Measurements from ENCODE around the gene MED26.
A peak's percentile ranks its signal among the peaks of the same experiment; 100 is the strongest.

Gene MED26

GRCh38 chr19:16591803-16592556 is 36.0 kb downstream of the MED26 start:
- Histone ChIP-seq H2AFZ (ENCODE audit: low read length) (no peak overlapping the region), H3K79me2 (ENCODE audit: low read length) (peaks cover 92% of the 10 kb centered on the region), H3K4me2 (ENCODE audit: low read depth, low read length) (no peak overlapping the region), H3K9ac (ENCODE audit: low read length) (no peak overlapping the region), H4K20me1 (ENCODE audit: insufficient read depth, low read length) (no peaks in the 10 kb centered on the region), H3K27ac (ENCODE audit: low read length) (no peak overlapping the region), H3K36me3 (replicated peaks; ENCODE audit: insufficient read depth, low read length) (no peaks in the 10 kb centered on the region), H3K9me3 (replicated peaks; ENCODE audit: insufficient read depth, low read length) (no peaks in the 10 kb centered on the region), H3K9me2 (replicated peaks; ENCODE audit: insufficient read depth, low read length) (no peaks in the 10 kb centered on the region), H3K4me1 (ENCODE audit: low read length) (peaks cover 93% of the 10 kb centered on the region), H3F3A (ENCODE audit: insufficient read depth, low read length) (peaks cover 61% of the 10 kb centered on the region), H3K27me3 (replicated peaks; ENCODE audit: insufficient read depth, low read length) (no peaks in the 10 kb centered on the region), H3K4me3 (ENCODE audit: low read length) (no peak overlapping the region)
- no peak for DNase-seq
- TF ChIP-seq CTCF (IDR thresholded peaks at IDR 0.05; ENCODE audit: low read length) (no peak), EZH2phosphoT487 (IDR thresholded peaks at IDR 0.05; ENCODE audit: low read length) (no peak), EZH2 (optimal IDR thresholded peaks at IDR 0.05; ENCODE audit: low read depth, low read length) (no peak)

DNA sequence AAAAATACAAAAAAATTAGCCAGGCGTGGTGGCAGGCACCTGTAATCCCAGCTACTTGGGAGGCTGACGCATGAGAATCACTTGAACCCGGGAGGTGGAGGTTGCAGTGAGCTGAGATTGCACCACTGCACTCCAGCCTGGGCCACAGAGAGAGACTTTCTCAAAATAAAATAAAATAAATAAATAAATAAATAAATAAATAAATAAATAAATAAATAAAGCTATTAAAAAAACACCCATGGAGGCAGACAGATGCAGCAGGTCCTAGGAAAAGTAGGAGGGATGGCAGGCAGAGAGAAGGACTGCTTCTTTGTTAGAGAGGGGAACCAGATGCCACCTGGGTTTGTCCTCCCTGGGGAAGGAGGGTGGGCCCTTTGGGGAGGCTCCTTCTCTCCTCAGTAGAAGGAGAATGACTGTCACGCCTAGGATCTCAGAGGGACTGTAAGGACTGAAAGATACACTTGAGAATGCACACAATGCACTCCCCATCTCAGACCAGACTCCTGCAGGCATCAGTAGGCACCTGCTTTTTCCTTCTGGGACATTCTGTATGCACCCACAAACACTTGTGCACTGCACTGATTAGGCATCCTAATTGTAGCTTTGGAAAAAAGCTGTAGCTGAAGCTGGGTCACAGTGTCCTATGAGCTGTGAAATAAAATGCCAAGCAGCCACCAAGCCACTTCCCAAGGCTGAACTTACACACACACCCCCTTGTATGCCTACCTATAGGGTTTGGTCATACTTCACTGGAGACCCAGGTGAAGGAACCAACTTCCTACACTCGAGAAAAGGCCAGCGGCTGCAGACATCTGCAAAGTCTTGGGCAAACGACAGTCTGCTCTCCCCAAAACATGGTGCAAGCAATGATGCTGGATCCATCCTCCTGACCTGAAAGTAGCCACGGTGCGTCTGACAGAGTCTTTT is 36.9 kb downstream of the MED26 start:
- peaks cover 92% of the 10 kb centered on the region for H3K79me2 ChIP-seq (ENCODE audit: low read length)
- H3K9me3 ChIP-seq (replicated peaks; ENCODE audit: insufficient read depth, low read length): no peaks in the 10 kb centered on the region
- H3K4me3 ChIP-seq (ENCODE audit: low read length): no peak overlapping the region
- no peak overlapping the region for H3K27ac ChIP-seq (ENCODE audit: low read length)
- H3K4me1 ChIP-seq (ENCODE audit: low read length): peaks cover 92% of the 10 kb centered on the region
- H2AFZ ChIP-seq (ENCODE audit: low read length): no peak overlapping the region
- no peak for TF ChIP-seq EZH2phosphoT487 (IDR thresholded peaks at IDR 0.05; ENCODE audit: low read length)
- TF ChIP-seq EZH2 (optimal IDR thresholded peaks at IDR 0.05; ENCODE audit: low read depth, low read length): no peak
- no peak for TF ChIP-seq CTCF (IDR thresholded peaks at IDR 0.05; ENCODE audit: low read length)
- DNase-seq: no peak
- no peak overlapping the region for H3K4me2 ChIP-seq (ENCODE audit: low read depth, low read length)
- no peaks in the 10 kb centered on the region for H3K9me2 ChIP-seq (replicated peaks; ENCODE audit: insufficient read depth, low read length)
- H3K27me3 ChIP-seq (replicated peaks; ENCODE audit: insufficient read depth, low read length): no peaks in the 10 kb centered on the region
- H3K9ac ChIP-seq (ENCODE audit: low read length): no peak overlapping the region
- no peaks in the 10 kb centered on the region for H4K20me1 ChIP-seq (ENCODE audit: insufficient read depth, low read length)
- peaks cover 68% of the 10 kb centered on the region for H3F3A ChIP-seq (ENCODE audit: insufficient read depth, low read length)
- H3K36me3 ChIP-seq (replicated peaks; ENCODE audit: insufficient read depth, low read length): no peaks in the 10 kb centered on the region

GRCh38 chr19:16589917-16590316 is 38.1 kb downstream of the MED26 start:
- Histone ChIP-seq H3K9me3 (replicated peaks; ENCODE audit: insufficient read depth, low read length) (no peaks in the 10 kb centered on the region), H3K36me3 (replicated peaks; ENCODE audit: insufficient read depth, low read length) (no peaks in the 10 kb centered on the region), H3K4me3 (ENCODE audit: low read length) (no peak overlapping the region), H4K20me1 (ENCODE audit: insufficient read depth, low read length) (no peaks in the 10 kb centered on the region), H3K79me2 (ENCODE audit: low read length) (peaks cover 90% of the 10 kb centered on the region), H2AFZ (ENCODE audit: low read length) (no peak overlapping the region), H3K27me3 (replicated peaks; ENCODE audit: insufficient read depth, low read length) (no peaks in the 10 kb centered on the region), H3F3A (ENCODE audit: insufficient read depth, low read length) (peaks cover 68% of the 10 kb centered on the region), H3K27ac (ENCODE audit: low read length) (peak overlapping the region; percentile 99), H3K9me2 (replicated peaks; ENCODE audit: insufficient read depth, low read length) (no peaks in the 10 kb centered on the region), H3K9ac (ENCODE audit: low read length) (peak overlapping the region; percentile 100; the same call in 1 of the 2 replicates), H3K4me2 (ENCODE audit: low read depth, low read length) (peak overlapping the region; percentile 100; the same call in 1 of the 2 replicates), H3K4me1 (ENCODE audit: low read length) (peaks cover 83% of the 10 kb centered on the region)
- no peak for DNase-seq
- TF ChIP-seq CTCF (IDR thresholded peaks at IDR 0.05; ENCODE audit: low read length): no peak
- TF ChIP-seq EZH2phosphoT487 (IDR thresholded peaks at IDR 0.05; ENCODE audit: low read length): no peak
- TF ChIP-seq EZH2 (optimal IDR thresholded peaks at IDR 0.05; ENCODE audit: low read depth, low read length): no peak
